Naive thymus-derived CD4-positive, alpha-beta T cell (primary cell): ENCODE data around the gene ADCY7. TPM values are rescaled to one million over a fixed set of nuclear protein-coding genes. Genes with fewer than 3 reads are reported as not detected.

ENCODE experiments used
- ATAC-seq: fragments of 150-1000 bp; cut with Tn5 transposase; 2 replicates; pipeline ENCODE4 v1.10.0; 2021; ENCODE audit warnings: mild to moderate bottlenecking, moderate library complexity
- CTCF ChIA-PET: fragments of 350-600 bp; sonication (Branson Sonifier 250); formaldehyde crosslinking; loops from one replicate; lab custom pipeline; 2021; ENCODE audit warnings: antibody characterized with exemption; lab: Charles Lee
- POLR2A ChIA-PET: fragments of 350-600 bp; sonication (Branson Sonifier 250); formaldehyde crosslinking; loops from one replicate; lab custom pipeline; 2021; ENCODE audit warnings: antibody characterized with exemption, inconsistent platforms; lab: Charles Lee
- DNase-seq, 9 donors: peaks; one replicate each; pipeline versions ENCODE4 v3.0.0 to v3.0.0-alpha.2; 2020 to 2022; ENCODE audit warnings: mixed read lengths in 1 of 9
- H3K27ac ChIP-seq: one replicate; pipeline ENCODE4 v1.7.0; 2013; ENCODE audit warnings: mild to moderate bottlenecking, low read depth, low read length, moderate library complexity
- H3K27me3 ChIP-seq, 2 donors: one replicate each; pipeline ENCODE4 v1.7.0; 2013; ENCODE audit warnings: low read length in 2 of 2, mild to moderate bottlenecking in 2 of 2, moderate library complexity in 2 of 2; ENCODE audit not compliant: control insufficient read depth in 2 of 2, insufficient read depth in 2 of 2
- H3K36me3 ChIP-seq, 3 experiments: 1 replicate in 2 of 3; 2 replicates in 1 of 3; pipeline ENCODE4 v1.7.0; 2013; ENCODE audit warnings: low read length in 3 of 3, mild to moderate bottlenecking in 3 of 3, moderate library complexity in 1 of 3; ENCODE audit not compliant: insufficient read depth in 3 of 3, control insufficient read depth in 2 of 3
- H3K4me1 ChIP-seq, 2 donors: one replicate each; pipeline ENCODE4 v1.7.0; 2013; ENCODE audit warnings: low read length in 2 of 2, mild to moderate bottlenecking in 2 of 2, moderate library complexity in 1 of 2; ENCODE audit not compliant: control insufficient read depth in 2 of 2, insufficient read depth in 2 of 2
- H3K4me3 ChIP-seq: 2 replicates; pipeline ENCODE4 v1.7.0; 2013; ENCODE audit warnings: mild to moderate bottlenecking, low read length
- H3K9me3 ChIP-seq, 3 experiments: 1 replicate in 2 of 3; 2 replicates in 1 of 3; pipeline ENCODE4 v1.7.0; 2013; ENCODE audit warnings: low read length in 3 of 3; ENCODE audit not compliant: control insufficient read depth in 2 of 3
- H3K27ac Mint-ChIP-seq, 9 donors: one replicate each; pipeline ENCODE4 v1.8.0; 2020 to 2022; ENCODE audit warnings: mixed read lengths in 9 of 9, mild to moderate bottlenecking in 8 of 9, moderate library complexity in 5 of 9, inconsistent platforms in 2 of 9
- H3K27me3 Mint-ChIP-seq, 5 donors: one replicate each; pipeline ENCODE4 v1.8.0; 2021 to 2022; ENCODE audit warnings: mixed read lengths in 5 of 5, mild to moderate bottlenecking in 1 of 5
- H3K36me3 Mint-ChIP-seq, 5 donors: one replicate each; pipeline ENCODE4 v1.8.0; 2020 to 2022; ENCODE audit warnings: mixed read lengths in 5 of 5, mild to moderate bottlenecking in 3 of 5, inconsistent platforms in 1 of 5
- H3K4me1 Mint-ChIP-seq, 7 donors: one replicate each; pipeline ENCODE4 v1.8.0; 2020 to 2022; ENCODE audit warnings: mixed read lengths in 7 of 7, mild to moderate bottlenecking in 3 of 7, inconsistent platforms in 1 of 7
- H3K4me3 Mint-ChIP-seq, 10 donors: one replicate each; pipeline ENCODE4 v1.8.0; 2020 to 2022; ENCODE audit warnings: mild to moderate bottlenecking in 10 of 10, mixed read lengths in 10 of 10, moderate library complexity in 6 of 10, inconsistent platforms in 2 of 10
- H3K9me3 Mint-ChIP-seq, 11 donors: one replicate each; pipeline ENCODE4 v1.8.0; 2020 to 2022; ENCODE audit warnings: mixed read lengths in 11 of 11, mild to moderate bottlenecking in 4 of 11, inconsistent platforms in 1 of 11, moderate library complexity in 1 of 11
- intact Hi-C, 2 donors: fragments of 100-400 bp; cut with micrococcal nuclease; formaldehyde crosslinking; loops; one replicate each; pipeline ENCODE4 v1.15.1; 2023
- polyA plus RNA-seq, 2 donors: library from polyadenylated mRNA; unstranded; fragments of 300-500 nt; fragmentation: Illumina TruSeq; gene quantifications; one replicate each; pipeline ENCODE4 v1.2.3, GENCODE V29; 2021
- total RNA-seq, 6 experiments: library from RNA in 5 of 6; stranded (reverse) in 5 of 6; gene quantifications; 1 replicate in 5 of 6; 2 replicates in 1 of 6; pipeline ENCODE4 v1.2.3 and lab custom pipeline; 2021 to 2026

ADCY7 gene
- total and polyA plus RNA-seq, 7 experiments from 2014 or later, result 62.6 to 326 (median 207) TPM

DNA sequence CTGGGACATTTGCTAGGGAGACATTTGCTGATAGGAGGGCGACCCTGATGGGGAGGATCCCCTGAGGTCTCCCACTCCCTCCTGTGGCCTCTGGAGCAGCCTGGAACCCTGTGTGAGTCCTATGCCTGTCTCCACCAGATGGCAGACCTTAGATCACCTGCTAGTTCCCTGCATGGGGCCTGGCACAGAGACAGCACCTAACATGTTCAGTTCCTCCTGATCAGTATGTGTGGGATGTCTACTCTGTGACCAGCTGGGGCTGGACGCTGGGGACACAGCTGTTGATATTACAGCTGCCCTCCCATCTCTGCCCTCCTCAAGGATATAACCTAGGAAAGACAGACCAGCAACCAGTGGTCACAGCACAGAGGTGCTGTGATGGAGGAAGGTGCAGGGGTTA, 1.1 kb upstream of the ADCY7 start:
- ChIA-PET CTCF (interaction anchor here (0.8 to 4.6 kb wide), 14 partner anchors 9 to 541 kb away, joined by 3 to 36 read pairs (median 5); no protein-coding TSS in a partner anchor), POLR2A (interaction anchor here (1.5 to 19.1 kb wide), 5 partner anchors 14 to 89 kb away, joined by 5 to 257 read pairs (median 6); no protein-coding TSS in a partner anchor)
- Histone ChIP-seq H3K27me3 (no peaks in the 10 kb centered on the region), H3K4me1 (peaks cover 30 to 34% of the 10 kb centered on the region in 2 donors), H3K27ac (peak overlapping the region; percentile 85), H3K9me3 (no peaks in the 10 kb centered on the region), H3K36me3 (peaks cover 0 to under 1% (median 0%) of the 10 kb centered on the region in 3 experiments), H3K4me3 (peak overlapping the region; percentile 87)
- H3K4me1 Mint-ChIP-seq, result peaks cover 44 to 65% (median 48%) of the 10 kb centered on the region in 7 donors
- H3K9me3 Mint-ChIP-seq, result no peaks in the 10 kb centered on the region
- peaks cover 0 to 4% (median 0%) of the 10 kb centered on the region in 5 donors for H3K27me3 Mint-ChIP-seq
- intact Hi-C loops, result loop anchor here (1.0 to 5.0 kb wide), 9 partner anchors 48 to 482 kb away; partner anchors contain the start of genes HEATR3 (in 2 of the 2), NKD1 (in 2 of the 2) and BRD7 (in 1 of the 2)
- H3K36me3 Mint-ChIP-seq, result peaks cover 0 to 12% (median 3%) of the 10 kb centered on the region in 5 donors
- H3K4me3 Mint-ChIP-seq, result peak overlapping the region; percentile 83 to 98 (median 95)
- DNase-seq (peak in 7 of 9 donors; percentile 45 to 69 (median 60)), ATAC-seq (peak; percentile 66)
- H3K27ac Mint-ChIP-seq, result peak overlapping the region; percentile 62 to 99 (median 94)

DNA sequence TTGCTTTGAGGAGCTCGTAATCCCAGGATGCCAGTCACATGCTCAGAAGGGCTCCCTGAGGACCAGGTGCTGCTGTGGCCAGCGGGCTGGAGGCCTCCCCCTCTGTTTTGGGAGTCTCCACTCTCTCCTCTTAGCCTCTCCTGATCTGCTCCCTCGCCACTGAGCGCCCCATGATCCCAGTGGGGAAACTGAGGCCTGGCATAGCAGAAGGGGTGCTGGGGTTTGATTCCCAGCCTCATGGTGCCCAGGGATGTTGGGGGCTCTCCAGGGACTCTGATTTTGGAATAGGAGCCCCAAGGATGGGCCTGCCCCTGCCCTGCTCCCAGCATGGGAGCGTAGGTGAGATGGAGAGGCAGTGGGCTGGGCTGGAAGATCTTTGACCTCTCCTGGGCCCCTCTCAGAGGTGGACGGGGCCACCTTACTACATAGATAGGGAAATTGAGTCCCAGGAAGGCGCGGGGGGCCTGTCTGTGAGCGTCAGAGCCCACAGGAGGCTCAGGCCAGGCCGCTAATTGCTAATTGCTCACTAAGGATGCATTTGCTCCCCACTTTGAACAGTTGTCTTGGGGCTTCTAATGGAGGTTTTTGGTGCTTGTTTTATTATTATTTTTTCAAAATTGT, 525 bp upstream of the ADCY7 start:
- intact Hi-C loops, result loop anchor here (1.0 to 5.0 kb wide), 21 partner anchors 8 to 541 kb away; partner anchors contain the start of genes HEATR3 (in 2 of the 2), NKD1 (in 2 of the 2), BRD7 (in 1 of the 2) and CNEP1R1 (in 1 of the 2)
- no peaks in the 10 kb centered on the region for H3K27me3 Mint-ChIP-seq
- H3K4me3 ChIP-seq, result peak overlapping the region; percentile 87
- peak overlapping the region; percentile 83 to 98 (median 96) for H3K4me3 Mint-ChIP-seq
- H3K4me1 Mint-ChIP-seq, result peaks cover 49 to 69% (median 54%) of the 10 kb centered on the region in 7 donors
- H3K9me3 ChIP-seq, result no peaks in the 10 kb centered on the region
- peaks cover 0 to 6% (median 0%) of the 10 kb centered on the region in 3 experiments for H3K36me3 ChIP-seq
- no peaks in the 10 kb centered on the region for H3K9me3 Mint-ChIP-seq
- ChIA-PET CTCF (interaction anchor here (0.6 to 4.6 kb wide), 16 partner anchors 9 to 541 kb away, joined by 3 to 36 read pairs (median 4); no protein-coding TSS in a partner anchor), POLR2A (interaction anchor here (0.5 to 19.1 kb wide), 6 partner anchors 14 to 89 kb away, joined by 3 to 257 read pairs (median 6); no protein-coding TSS in a partner anchor)
- peak overlapping the region; percentile 77 to 99 (median 97) for H3K27ac Mint-ChIP-seq
- H3K27ac ChIP-seq, result peak overlapping the region; percentile 85
- H3K4me1 ChIP-seq, result peaks cover 35 to 40% of the 10 kb centered on the region in 2 donors
- peaks cover 0 to 12% (median 3%) of the 10 kb centered on the region in 5 donors for H3K36me3 Mint-ChIP-seq
- no peaks in the 10 kb centered on the region for H3K27me3 ChIP-seq
- ATAC-seq (no peak), DNase-seq (no peak)

DNA sequence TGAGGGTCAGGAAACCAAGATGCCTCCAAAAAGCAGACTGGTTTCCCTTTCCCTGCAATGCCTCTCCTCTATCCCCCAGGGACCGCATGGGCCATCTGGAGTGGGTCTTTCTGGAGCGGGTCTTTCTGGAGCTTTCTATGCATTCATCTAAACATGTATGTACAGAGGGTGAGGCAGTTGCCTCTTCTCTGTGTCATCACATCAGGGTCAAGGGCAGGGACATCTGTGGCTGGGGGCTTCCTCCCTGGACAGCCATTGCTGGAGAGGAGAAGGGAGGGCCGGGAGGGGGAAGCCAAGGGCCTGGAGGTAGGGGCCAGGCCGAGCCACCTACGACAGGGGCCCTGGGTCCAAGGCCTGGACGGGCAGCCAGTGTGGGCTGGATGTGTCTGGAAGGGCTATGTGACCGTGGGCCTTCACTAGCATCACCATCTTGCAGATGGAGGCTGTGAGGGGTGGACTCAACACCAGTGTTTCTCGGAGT, 840 bp downstream of the ADCY7 start:
- peak overlapping the region; percentile 83 to 98 (median 96) for H3K4me3 Mint-ChIP-seq
- intact Hi-C loops, result loop anchor here (2.0 to 5.0 kb wide), 12 partner anchors 22 to 540 kb away; partner anchors contain the start of genes HEATR3 (in 2 of the 2), NKD1 (in 2 of the 2), BRD7 (in 1 of the 2) and CNEP1R1 (in 1 of the 2)
- H3K27ac Mint-ChIP-seq, result peak overlapping the region; percentile 77 to 99 (median 97)
- H3K36me3 Mint-ChIP-seq, result peaks cover 0 to 14% (median 3%) of the 10 kb centered on the region in 5 donors
- Histone ChIP-seq H3K36me3 (peaks cover 0 to 12% (median 0%) of the 10 kb centered on the region in 3 experiments), H3K4me3 (peak overlapping the region; percentile 87), H3K27me3 (no peaks in the 10 kb centered on the region), H3K4me1 (peaks cover 48 to 53% of the 10 kb centered on the region in 2 donors), H3K27ac (peak overlapping the region; percentile 85), H3K9me3 (no peaks in the 10 kb centered on the region)
- H3K4me1 Mint-ChIP-seq, result peaks cover 62 to 78% (median 66%) of the 10 kb centered on the region in 7 donors
- ATAC-seq (no peak), DNase-seq (no peak)
- no peaks in the 10 kb centered on the region for H3K9me3 Mint-ChIP-seq
- no peaks in the 10 kb centered on the region for H3K27me3 Mint-ChIP-seq
- CTCF ChIA-PET, result interaction anchor here (1.0 to 2.8 kb wide), 5 partner anchors 7 to 539 kb away, joined by 3 to 26 read pairs (median 8); no protein-coding TSS in a partner anchor
- POLR2A ChIA-PET, result interaction anchor here (1.1 to 19.1 kb wide), 6 partner anchors 12 to 402 kb away, joined by 3 to 257 read pairs (median 10); no protein-coding TSS in a partner anchor

DNA sequence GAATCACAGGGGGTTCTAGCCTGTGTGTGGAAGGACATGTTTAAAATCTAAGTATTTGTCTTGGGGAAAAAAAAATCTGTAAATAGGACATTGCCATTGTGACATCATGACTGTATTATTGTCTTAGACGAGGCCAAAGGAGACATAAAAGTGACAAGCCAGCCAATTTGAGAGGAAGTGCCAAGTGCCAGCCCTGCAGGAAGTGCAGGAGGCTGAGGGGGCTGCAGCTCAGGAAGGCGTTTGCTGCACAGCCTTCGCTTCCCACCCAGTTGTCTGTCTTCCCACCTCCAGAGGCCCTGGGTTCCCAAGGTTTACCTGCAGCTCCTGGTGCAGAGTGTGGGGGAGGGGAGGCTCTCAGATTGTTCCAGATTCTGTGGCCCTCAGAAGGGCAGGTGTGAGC, 1.3 kb downstream of the ADCY7 start:
- ATAC-seq, result peak; percentile 20
- CTCF ChIA-PET, result interaction anchor here (1.0 to 2.8 kb wide), 8 partner anchors 7 to 539 kb away, joined by 3 to 26 read pairs (median 6); no protein-coding TSS in a partner anchor

DNA sequence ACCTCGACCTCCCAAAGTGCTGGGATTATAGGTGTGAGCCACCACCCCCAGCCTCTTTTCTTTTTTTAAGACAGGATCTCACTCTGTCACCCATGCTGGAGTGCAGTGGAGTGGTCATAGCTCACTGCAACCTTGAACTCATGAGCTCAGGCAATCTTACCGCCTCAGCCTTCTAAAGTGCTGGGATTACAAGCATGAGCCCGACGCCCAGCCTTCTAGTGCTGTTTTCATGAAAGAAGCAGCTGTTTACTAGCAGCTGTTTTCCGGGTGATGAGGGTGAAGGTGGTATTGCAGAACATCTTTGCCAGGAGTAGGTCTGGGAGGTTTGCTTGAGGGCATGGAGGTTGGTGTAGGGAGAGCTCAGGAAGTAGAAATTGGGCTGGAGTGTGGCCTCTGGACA, 2.0 kb downstream of the ADCY7 start:
- peaks cover 71 to 90% (median 78%) of the 10 kb centered on the region in 7 donors for H3K4me1 Mint-ChIP-seq
- H3K36me3 Mint-ChIP-seq, result peaks cover 0 to 19% (median 3%) of the 10 kb centered on the region in 5 donors
- ChIA-PET POLR2A (interaction anchor here (0.6 to 19.1 kb wide), 11 partner anchors 11 to 479 kb away, joined by 3 to 257 read pairs (median 3); no protein-coding TSS in a partner anchor), CTCF (interaction anchor here (0.6 to 2.0 kb wide), 10 partner anchors 12 to 538 kb away, joined by 3 to 8 read pairs (median 4); partner anchors contain the start of gene CNEP1R1)
- no peaks in the 10 kb centered on the region for H3K9me3 Mint-ChIP-seq
- H3K36me3 ChIP-seq, result peaks cover 0 to 20% (median 0%) of the 10 kb centered on the region in 3 experiments
- peak overlapping the region; percentile 87 for H3K4me3 ChIP-seq
- H3K27ac ChIP-seq, result peak overlapping the region; percentile 85
- H3K4me1 ChIP-seq, result peaks cover 59 to 65% of the 10 kb centered on the region in 2 donors
- peak overlapping the region; percentile 83 to 98 (median 96) for H3K4me3 Mint-ChIP-seq
- no peaks in the 10 kb centered on the region for H3K9me3 ChIP-seq
- no peaks in the 10 kb centered on the region for H3K27me3 Mint-ChIP-seq
- intact Hi-C loops, result loop anchor here (5.0 kb wide), 5 partner anchors 99 to 479 kb away; partner anchors contain the start of genes HEATR3 (in 2 of the 2), NKD1 (in 2 of the 2) and BRD7 (in 1 of the 2)
- H3K27me3 ChIP-seq, result no peaks in the 10 kb centered on the region
- H3K27ac Mint-ChIP-seq, result peak overlapping the region; percentile 66 to 99 (median 97)
- ATAC-seq (no peak), DNase-seq (no peak)

More for the DNA sequence above, 1.3 kb downstream of the ADCY7 start:
- intact Hi-C loops, result loop anchor here (2.0 to 5.0 kb wide), 12 partner anchors 23 to 539 kb away; partner anchors contain the start of genes HEATR3 (in 2 of the 2), NKD1 (in 2 of the 2), BRD7 (in 1 of the 2) and CNEP1R1 (in 1 of the 2)
- Histone ChIP-seq H3K27ac (peak overlapping the region; percentile 85), H3K36me3 (peaks cover 0 to 17% (median 0%) of the 10 kb centered on the region in 3 experiments), H3K9me3 (no peaks in the 10 kb centered on the region), H3K4me1 (peaks cover 52 to 58% of the 10 kb centered on the region in 2 donors), H3K27me3 (no peaks in the 10 kb centered on the region), H3K4me3 (peak overlapping the region; percentile 87)
- H3K4me3 Mint-ChIP-seq, result peak overlapping the region; percentile 83 to 98 (median 96)
- peak overlapping the region; percentile 77 to 99 (median 97) for H3K27ac Mint-ChIP-seq
- no peaks in the 10 kb centered on the region for H3K9me3 Mint-ChIP-seq
- H3K36me3 Mint-ChIP-seq, result peaks cover 0 to 17% (median 3%) of the 10 kb centered on the region in 5 donors
- peaks cover 66 to 83% (median 71%) of the 10 kb centered on the region in 7 donors for H3K4me1 Mint-ChIP-seq
- H3K27me3 Mint-ChIP-seq, result no peaks in the 10 kb centered on the region
- POLR2A ChIA-PET, result interaction anchor here (0.7 to 19.1 kb wide), 9 partner anchors 12 to 477 kb away, joined by 3 to 257 read pairs (median 7); no protein-coding TSS in a partner anchor
- DNase-seq, result peak in 2 of 9 donors; percentile 35 to 37
